HCT116 (cell line): ENCODE data around the gene NCOR1. TPM values are rescaled to one million over a fixed set of nuclear protein-coding genes. Genes with fewer than 3 reads are reported as not detected.

ENCODE experiments used
- ATAC-seq: fragments of 200-7000 bp; cut with Tn5 transposase; 2 replicates; pipeline ENCODE4 v1.9.1; 2020; ENCODE audit warnings: mild to moderate bottlenecking, moderate library complexity
- BruUV-seq: library from RNA; stranded (reverse); fragments of 400-500 nt; replicated peaks from 2 replicates; lab custom pipeline; 2021; lab: Mats Ljungman, UMichigan
- CTCF ChIA-PET: fragments of 300-600 bp; sonication (Branson Sonifier 250); formaldehyde crosslinking; loops from one replicate; lab custom pipeline; 2021; ENCODE audit warnings: antibody characterized with exemption; lab: Charles Lee
- POLR2A ChIA-PET: fragments of 300-600, 350-600 bp; sonication (Branson Sonifier 250); formaldehyde crosslinking; loops from one replicate; lab custom pipeline; 2021; ENCODE audit warnings: antibody characterized with exemption; lab: Charles Lee
- RAD21 ChIA-PET, 2 experiments: fragments of 300-600 bp; sonication (Branson Sonifier 250); formaldehyde crosslinking; loops; one replicate each; lab custom pipeline; 2023; ENCODE audit warnings: low total read pairs in 2 of 2; ENCODE audit not compliant: uncharacterized antibody in 2 of 2, unreplicated experiment in 2 of 2, low non-redundant PET in 1 of 2; lab: Charles Lee
- DNase-seq: peaks from one replicate; pipeline ENCODE4 v3.0.0-alpha.2; 2010; ENCODE audit warnings: low read depth, low spot score
- H2AFZ ChIP-seq: fragments of 200-600 bp; shearing (Covaris generic), sonication (generic); 2 replicates; pipeline ENCODE4 v1.6.1; 2017; ENCODE audit warnings: low read depth, mixed run types, mixed read lengths, antibody characterized with exemption, low read length; ENCODE audit not compliant: poor library complexity, severe bottlenecking
- H3K27ac ChIP-seq: 2 replicates; pipeline ENCODE4 v1.5.1; 2012; ENCODE audit warnings: low read depth, low read length
- H3K27me3 ChIP-seq: fragments of 200-600 bp; sonication (generic); 2 replicates; pipeline ENCODE4 v1.6.1; 2016; ENCODE audit warnings: mixed run types, low read length, mixed read lengths; ENCODE audit not compliant: insufficient read depth
- H3K36me3 ChIP-seq, 2 experiments: fragments of 200-500 bp in 1 of 2; fragments of 200-600 bp in 1 of 2; sonication (Bioruptor generic) in 1 of 2; sonication (generic) in 1 of 2; 2 replicates each; pipeline versions ENCODE4 v1.5.1 to v1.6.1; 2014 to 2016; ENCODE audit warnings: low read length in 2 of 2, inconsistent platforms in 1 of 2, mixed read lengths in 1 of 2, mixed run types in 1 of 2; ENCODE audit not compliant: insufficient read depth in 2 of 2, control insufficient read depth in 1 of 2
- H3K4me1 ChIP-seq, 2 experiments: fragments of 200-600 bp in 1 of 2; sonication (generic) in 1 of 2; 2 replicates each; pipeline versions ENCODE4 v1.5.1 to v1.6.1; 2012 to 2017; ENCODE audit warnings: low read length in 2 of 2, inconsistent platforms in 1 of 2, mild to moderate bottlenecking in 1 of 2, mixed read lengths in 1 of 2, mixed run types in 1 of 2, moderate library complexity in 1 of 2; ENCODE audit not compliant: insufficient read depth in 2 of 2, control insufficient read depth in 1 of 2
- H3K4me2 ChIP-seq: fragments of 200-600 bp; sonication (generic); 2 replicates; pipeline ENCODE4 v1.6.1; 2017; ENCODE audit warnings: mixed run types, low read length, mixed read lengths
- H3K4me3 ChIP-seq, 2 experiments: fragments of 200-600 bp in 1 of 2; sonication (generic) in 1 of 2; replicated peaks in 1 of 2; 2 replicates each; pipeline ENCODE4 v1.5.1; 2011 to 2016; ENCODE audit warnings: low read length in 2 of 2, control low read depth in 1 of 2, low read depth in 1 of 2, mild to moderate bottlenecking in 1 of 2, mixed read lengths in 1 of 2, mixed run types in 1 of 2
- H3K79me2 ChIP-seq: fragments of 200-600 bp; sonication (generic); 2 replicates; pipeline ENCODE4 v1.6.1; 2017; ENCODE audit warnings: mild to moderate bottlenecking, mixed run types, low read length, moderate library complexity, mixed read lengths; ENCODE audit not compliant: insufficient read depth
- H3K9ac ChIP-seq: fragments of 200-600 bp; sonication (generic); 2 replicates; pipeline ENCODE4 v1.6.1; 2016; ENCODE audit warnings: low read length, mixed read lengths
- H3K9me2 ChIP-seq: fragments of 200-600 bp; sonication (generic), shearing (Covaris generic); 2 replicates; pipeline ENCODE4 v1.6.1; 2017; ENCODE audit warnings: mixed run types, mild to moderate bottlenecking, moderate library complexity; ENCODE audit not compliant: insufficient read depth
- H3K9me3 ChIP-seq, 2 experiments: fragments of 200-500 bp in 1 of 2; fragments of 200-600 bp in 1 of 2; sonication (Bioruptor generic) in 1 of 2; sonication (generic) in 1 of 2; 2 replicates each; pipeline ENCODE4 v1.6.1; 2014 to 2017; ENCODE audit warnings: low read length in 2 of 2, mixed read lengths in 2 of 2, inconsistent platforms in 1 of 2, low read depth in 1 of 2, mild to moderate bottlenecking in 1 of 2, mixed run types in 1 of 2, moderate library complexity in 1 of 2; ENCODE audit not compliant: control insufficient read depth in 1 of 2, insufficient read depth in 1 of 2
- H4K20me1 ChIP-seq: fragments of 200-600 bp; sonication (generic), shearing (Covaris generic); 2 replicates; pipeline ENCODE4 v1.6.1; 2017; ENCODE audit warnings: mixed run types, mild to moderate bottlenecking, moderate library complexity; ENCODE audit not compliant: insufficient read depth
- CBX3 ChIP-seq: IDR thresholded peaks from 2 replicates; pipeline ENCODE4 v1.6.1; 2012; ENCODE audit warnings: low read depth
- CEBPB ChIP-seq: IDR thresholded peaks from 2 replicates; pipeline ENCODE4 v1.6.1; 2012; ENCODE audit warnings: low read depth
- EGR1 ChIP-seq: IDR thresholded peaks from 2 replicates; pipeline ENCODE4 v1.6.1; 2012; ENCODE audit warnings: low read depth
- ELF1 ChIP-seq: IDR thresholded peaks from 2 replicates; pipeline ENCODE4 v1.6.1; 2012; ENCODE audit warnings: low read depth, borderline replicate concordance
- EZH2 ChIP-seq: fragments of 200-600 bp; sonication (generic); IDR thresholded peaks from 2 replicates; pipeline ENCODE4 v1.6.1; 2017; ENCODE audit warnings: antibody characterized with exemption, mixed run types
- EZH2phosphoT487 ChIP-seq: fragments of 200-600 bp; IDR thresholded peaks from 2 replicates; pipeline ENCODE4 v1.6.1; 2018; ENCODE audit warnings: antibody characterized with exemption, borderline replicate concordance
- JUND ChIP-seq: IDR thresholded peaks from 2 replicates; pipeline ENCODE4 v1.6.1; 2012
- MAX ChIP-seq: IDR thresholded peaks from 2 replicates; pipeline ENCODE4 v1.6.1; 2012
- POLR2AphosphoS5 ChIP-seq: IDR thresholded peaks from 2 replicates; pipeline ENCODE4 v1.6.1; 2011; ENCODE audit warnings: mild to moderate bottlenecking, low read depth, low read length, moderate library complexity
- REST ChIP-seq: IDR thresholded peaks from 2 replicates; pipeline ENCODE4 v1.6.1; 2012; ENCODE audit warnings: low read depth
- SP1 ChIP-seq: IDR thresholded peaks from 2 replicates; pipeline ENCODE4 v1.6.1; 2012; ENCODE audit warnings: low read depth
- SRF ChIP-seq: IDR thresholded peaks from 2 replicates; pipeline ENCODE4 v1.6.1; 2012; ENCODE audit warnings: low read depth
- TCF7L2 ChIP-seq: IDR thresholded peaks from 2 replicates; pipeline ENCODE4 v1.7.0; 2011; ENCODE audit warnings: borderline replicate concordance, inconsistent platforms; ENCODE audit not compliant: insufficient read depth, insufficient read length; ENCODE audit errors: extremely low read depth
- YY1 ChIP-seq: IDR thresholded peaks from 2 replicates; pipeline ENCODE4 v1.6.1; 2011; ENCODE audit warnings: low read length, low read depth, moderate library complexity, mild to moderate bottlenecking; ENCODE audit not compliant: insufficient replicate concordance; ENCODE audit errors: extremely low read depth
- ZBTB33 ChIP-seq: IDR thresholded peaks from 2 replicates; pipeline ENCODE4 v1.6.1; 2011; ENCODE audit warnings: mild to moderate bottlenecking, low read length, moderate library complexity; ENCODE audit not compliant: insufficient replicate concordance; ENCODE audit errors: extremely low read depth
- ZFX ChIP-seq: fragments of 450-650 bp; IDR thresholded peaks from 2 replicates; pipeline ENCODE4 v1.6.1; 2017
- intact Hi-C: fragments of 100-400 bp; cut with micrococcal nuclease; formaldehyde crosslinking; loops from 2 replicates; pipeline ENCODE4 v1.10.0; 2022
- total RNA-seq: library from RNA; stranded (reverse); gene quantifications from one replicate; pipeline ENCODE4 v1.2.1, GENCODE V29; 2021; ENCODE audit not compliant: unreplicated experiment
- TF ChIP-seq, protein P1 (sequence below): IDR thresholded peaks from 2 replicates; pipeline ENCODE4 v1.6.1; 2012

Gene NCOR1
- total RNA-seq, 1 experiment from 2014 or later: 43.7 TPM

GRCh38 chr17:16261049-16261448 is 45.7 kb upstream of the NCOR1 start:
- Histone ChIP-seq H3K79me2 (no peaks in the 10 kb centered on the region), H3K36me3 (no peaks in the 10 kb centered on the region), H3K4me2 (no peak overlapping the region), H3K9me2 (no peaks in the 10 kb centered on the region), H3K4me1 (peaks cover 0 to 6% of the 10 kb centered on the region in 2 experiments; a peak in 1 of 4 replicates), H3K27me3 (no peaks in the 10 kb centered on the region), H2AFZ (no peak overlapping the region), H3K27ac (no peak overlapping the region), H3K9me3 (no peaks in the 10 kb centered on the region), H3K9ac (no peak overlapping the region), H3K4me3 (no peak overlapping the region), H4K20me1 (no peaks in the 10 kb centered on the region)
- ATAC-seq (no peak), DNase-seq (no peak)
- intact Hi-C loops: no loop called here
- TF ChIP-seq MAX: no peak
- TF ChIP-seq ZFX: no peak
- no peak for TF ChIP-seq POLR2AphosphoS5
- TF ChIP-seq REST: no peak
- no peak for TF ChIP-seq ELF1
- TF ChIP-seq JUND: no peak
- no peak for TF ChIP-seq YY1
- no peak for TF ChIP-seq CEBPB
- TF ChIP-seq EZH2: no peak
- TF ChIP-seq EGR1: no peak
- no peak for TF ChIP-seq CBX3
- no peak for TF ChIP-seq TCF7L2
- TF ChIP-seq SP1: no peak
- TF ChIP-seq, protein P1, sequence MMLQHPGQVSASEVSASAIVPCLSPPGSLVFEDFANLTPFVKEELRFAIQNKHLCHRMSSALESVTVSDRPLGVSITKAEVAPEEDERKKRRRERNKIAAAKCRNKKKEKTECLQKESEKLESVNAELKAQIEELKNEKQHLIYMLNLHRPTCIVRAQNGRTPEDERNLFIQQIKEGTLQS: no peak
- no peak for TF ChIP-seq EZH2phosphoT487
- no peak for TF ChIP-seq SRF
- no peak for TF ChIP-seq ZBTB33
- ChIA-PET POLR2A (interaction anchor here (0.9 kb wide), 1 partner anchor 10 kb away, joined by 3 read pairs; no protein-coding TSS in a partner anchor), RAD21 (no interaction called here), CTCF (no interaction called here)
- no TSS peak for BruUV-seq
